ENCODE results near the gene MYBL2. TPM values are rescaled to one million over a fixed set of nuclear protein-coding genes. Genes with fewer than 3 reads are reported as not detected.

Gene MYBL2
- total RNA-seq, 1 experiment from 2014 or later: 125 TPM

DNA sequence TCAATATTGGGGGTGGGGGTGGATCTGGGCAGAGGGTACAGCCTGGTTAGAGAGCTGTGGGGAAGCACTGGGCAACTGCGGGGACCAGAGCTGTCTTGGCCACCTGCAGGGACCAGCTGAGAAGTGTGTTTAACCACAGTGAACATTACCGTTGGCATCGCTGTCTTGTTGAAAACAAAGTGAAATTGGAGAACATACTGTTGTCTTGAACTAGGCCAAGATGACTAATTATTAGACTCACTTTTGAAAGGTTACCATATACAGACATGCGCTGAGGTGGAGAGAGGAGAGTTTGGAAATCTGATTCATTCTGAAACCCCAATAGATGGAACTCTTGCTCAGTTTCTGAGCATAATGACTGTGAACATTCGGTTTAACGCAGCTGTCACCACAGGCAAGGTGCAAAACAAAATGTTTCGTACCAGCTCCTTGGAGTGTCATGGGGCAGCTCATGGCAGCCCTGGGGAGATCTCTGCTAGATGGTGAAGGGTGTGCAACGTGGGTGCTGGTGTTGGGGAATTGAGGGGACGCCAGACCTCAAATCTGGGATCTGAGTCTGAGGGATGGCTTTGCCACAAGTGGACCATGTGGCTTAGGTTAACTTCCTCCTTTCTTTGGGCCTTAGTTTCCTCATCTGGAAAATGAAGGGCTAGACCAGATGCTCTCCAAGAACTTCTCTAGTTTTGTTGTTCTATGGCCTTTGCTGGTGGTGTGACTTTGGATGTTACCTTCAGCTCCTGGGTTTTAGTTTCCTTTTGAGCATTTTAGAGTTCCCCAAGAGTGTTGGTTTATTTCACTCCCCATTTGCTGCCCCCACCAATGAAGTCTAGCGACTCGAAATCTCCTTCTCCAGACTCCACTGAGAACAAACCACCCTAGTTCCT lies 84.5 kb downstream of the MYBL2 start:
- Mint-ChIP-seq H3K27ac (ENCODE audit: unreplicated experiment) (no peak overlapping the region), H3K4me1 (ENCODE audit: low read depth, unreplicated experiment) (peaks cover 6% of the 10 kb centered on the region), H3K4me3 (ENCODE audit: low read depth, unreplicated experiment) (no peak overlapping the region), H3K36me3 (ENCODE audit: insufficient read depth, unreplicated experiment) (no peaks in the 10 kb centered on the region), H3K9me3 (ENCODE audit: low read depth, unreplicated experiment) (no peaks in the 10 kb centered on the region), H3K27me3 (ENCODE audit: unreplicated experiment) (peaks cover 72% of the 10 kb centered on the region)
- TF ChIP-seq CTCF (IDR thresholded peaks at IDR 0.05; ENCODE audit: unreplicated experiment): no peak
- CTCF ChIA-PET: interaction anchor here (0.6 to 2.4 kb wide), 2 partner anchors 18 to 329 kb away, joined by 5 to 15 read pairs; no protein-coding TSS in a partner anchor
- no TSS peak for BruUV-seq (replicated peaks)
- DNase-seq: no peak
- intact Hi-C loops (cut with micrococcal nuclease; ENCODE audit: unreplicated experiment): loop anchor here (10.0 kb wide), 1 partner anchor 93 kb away; no protein-coding TSS in a partner anchor

- no peaks in the 10 kb centered on the region for H3K9me3 Mint-ChIP-seq (ENCODE audit: low read depth, unreplicated experiment)
- no peak for TF ChIP-seq CTCF (IDR thresholded peaks at IDR 0.05; ENCODE audit: unreplicated experiment)
- CTCF ChIA-PET: no interaction called here
- H3K27ac Mint-ChIP-seq (ENCODE audit: unreplicated experiment): no peak overlapping the region
- intact Hi-C loops (cut with micrococcal nuclease; ENCODE audit: unreplicated experiment): loop anchor here (10.0 kb wide), 1 partner anchor 93 kb away; no protein-coding TSS in a partner anchor
- H3K4me1 Mint-ChIP-seq (ENCODE audit: low read depth, unreplicated experiment): no peaks in the 10 kb centered on the region
- no peak for DNase-seq
- peaks cover 70% of the 10 kb centered on the region for H3K27me3 Mint-ChIP-seq (ENCODE audit: unreplicated experiment)
- no peaks in the 10 kb centered on the region for H3K36me3 Mint-ChIP-seq (ENCODE audit: insufficient read depth, unreplicated experiment)
- H3K4me3 Mint-ChIP-seq (ENCODE audit: low read depth, unreplicated experiment): no peak overlapping the region
- BruUV-seq (replicated peaks): no TSS peak
Measured at GRCh38 chr20:43752051-43752360, 85.1 kb downstream of the MYBL2 start.

GRCh38 chr20:43752561-43753301 lies 85.8 kb downstream of the MYBL2 start:
- Mint-ChIP-seq H3K4me1 (ENCODE audit: low read depth, unreplicated experiment) (no peaks in the 10 kb centered on the region), H3K27me3 (ENCODE audit: unreplicated experiment) (peaks cover 63% of the 10 kb centered on the region), H3K27ac (ENCODE audit: unreplicated experiment) (no peak overlapping the region), H3K36me3 (ENCODE audit: insufficient read depth, unreplicated experiment) (no peaks in the 10 kb centered on the region), H3K4me3 (ENCODE audit: low read depth, unreplicated experiment) (no peak overlapping the region), H3K9me3 (ENCODE audit: low read depth, unreplicated experiment) (no peaks in the 10 kb centered on the region)
- no peak for DNase-seq
- CTCF ChIA-PET: no interaction called here
- intact Hi-C loops (cut with micrococcal nuclease; ENCODE audit: unreplicated experiment): loop anchor here (10.0 kb wide), 1 partner anchor 92 kb away; no protein-coding TSS in a partner anchor
- no TSS peak for BruUV-seq (replicated peaks)
- TF ChIP-seq CTCF (IDR thresholded peaks at IDR 0.05; ENCODE audit: unreplicated experiment): no peak

DNA sequence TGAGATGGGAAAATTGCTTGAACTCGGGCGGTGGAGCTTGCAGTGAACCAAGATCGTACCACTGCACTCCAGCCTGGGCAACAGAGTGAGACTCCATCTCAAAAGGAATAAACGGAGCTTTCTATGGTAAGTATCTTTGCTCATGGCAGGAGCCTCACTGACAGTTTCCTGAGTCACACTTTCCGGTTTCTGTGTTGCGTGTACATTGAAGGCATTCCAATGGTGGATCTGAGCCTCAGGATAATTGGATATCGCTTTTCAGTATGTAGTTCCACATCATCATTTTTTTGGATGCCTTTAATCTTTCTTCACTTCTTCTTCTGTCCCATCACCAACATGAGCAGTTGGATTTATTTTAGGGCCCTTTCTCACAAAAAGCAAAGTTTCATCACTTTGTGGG lies 88.5 kb downstream of the MYBL2 start:
- H3K27me3 Mint-ChIP-seq (ENCODE audit: unreplicated experiment): peaks cover 80% of the 10 kb centered on the region
- TF ChIP-seq CTCF (IDR thresholded peaks at IDR 0.05; ENCODE audit: unreplicated experiment): no peak
- H3K4me1 Mint-ChIP-seq (ENCODE audit: low read depth, unreplicated experiment): no peaks in the 10 kb centered on the region
- H3K36me3 Mint-ChIP-seq (ENCODE audit: insufficient read depth, unreplicated experiment): no peaks in the 10 kb centered on the region
- intact Hi-C loops (cut with micrococcal nuclease; ENCODE audit: unreplicated experiment): loop anchor here (10.0 kb wide), 1 partner anchor 89 kb away; no protein-coding TSS in a partner anchor
- CTCF ChIA-PET: no interaction called here
- no peaks in the 10 kb centered on the region for H3K9me3 Mint-ChIP-seq (ENCODE audit: low read depth, unreplicated experiment)
- H3K27ac Mint-ChIP-seq (ENCODE audit: unreplicated experiment): no peak overlapping the region
- no TSS peak for BruUV-seq (replicated peaks)
- no peak for DNase-seq
- no peak overlapping the region for H3K4me3 Mint-ChIP-seq (ENCODE audit: low read depth, unreplicated experiment)

Measured in Calu3 (cell line).